ENCODE results near the gene HARS1. TPM values are rescaled to one million over a fixed set of nuclear protein-coding genes. Genes with fewer than 3 reads are reported as not detected.
"Not testable (repeated sequence)": the region's sequence is repeated elsewhere in the genome, so short reads cannot be mapped to it uniquely, and the experiment has no call there.

HARS1 gene
- total RNA-seq, 2 experiments from 2014 or later = 77.3 to 81.5 TPM

GRCh38 chr5:140624886-140625285 is 66.3 kb downstream of the HARS1 start:
- H3K4me3 Mint-ChIP-seq; H3K4me1 Mint-ChIP-seq; DNase-seq; ATAC-seq (ENCODE audit: low read depth); H3K27ac Mint-ChIP-seq; POLR2A ChIA-PET; H3K9me3 Mint-ChIP-seq; H3K36me3 Mint-ChIP-seq: not testable (repeated sequence)
- H3K27me3 Mint-ChIP-seq = peaks cover 32% of the 10 kb centered on the region

Small RNA genes within 50 kb of the gene (microRNA-seq; reads per million reads assigned to microRNA genes)
- gene MIR3655 = not detected

Other genes starting within 250 kb of the HARS1 start
- 10 to 100 TPM; 11.8 to 12.0 TPM for gene EIF4EBP3, start 143.7 kb downstream of the HARS1 start, total RNA-seq
- gene SRA1, start 133.9 kb downstream of the HARS1 start, total RNA-seq = 10 to 100 TPM; 34.4 to 36.9 TPM
- gene APBB3, start 126.8 kb downstream of the HARS1 start, total RNA-seq = 10 to 100 TPM; 41.3 to 47.7 TPM
- gene SLC35A4, start 126.5 kb downstream of the HARS1 start, total RNA-seq = 10 to 100 TPM; 80.8 to 94.0 TPM
- 1 to 10 TPM; 3.5 to 4.1 TPM for gene CD14, start 58.2 kb downstream of the HARS1 start, total RNA-seq
- gene TMCO6, start 51.9 kb downstream of the HARS1 start, total RNA-seq = 10 to 100 TPM; 39.2 to 43.7 TPM
- gene NDUFA2, start 43.7 kb downstream of the HARS1 start, total RNA-seq = 10 to 100 TPM; 65.9 to 66.6 TPM
- 100 to 1,000 TPM; 135 to 140 TPM for gene IK, start 43.5 kb downstream of the HARS1 start, total RNA-seq
- 10 to 100 TPM; 41.8 to 45.4 TPM for gene WDR55, start 26.5 kb downstream of the HARS1 start, total RNA-seq
- 1 to 10 TPM; 3.1 to 3.4 TPM for gene DND1, start 17.8 kb downstream of the HARS1 start, total RNA-seq
- gene HARS2, start 85 bp upstream of the HARS1 start, total RNA-seq = 10 to 100 TPM; 38.7 to 41.7 TPM
- 10 to 100 TPM; 54.7 to 57.8 TPM for gene ZMAT2, start 9.1 kb upstream of the HARS1 start, total RNA-seq
- not detected for gene PCDHA1, start 94.8 kb upstream of the HARS1 start, total RNA-seq
- gene PCDHA2, start 103.5 kb upstream of the HARS1 start, total RNA-seq = not detected
- gene PCDHA3, start 109.7 kb upstream of the HARS1 start, total RNA-seq = not detected
- not detected for gene PCDHA4, start 115.7 kb upstream of the HARS1 start, total RNA-seq
- not detected for gene PCDHA5, start 130.2 kb upstream of the HARS1 start, total RNA-seq
- gene PCDHA6, start 136.6 kb upstream of the HARS1 start, total RNA-seq = not detected
- not detected for gene PCDHA7, start 142.9 kb upstream of the HARS1 start, total RNA-seq
- not detected for gene PCDHA8, start 149.8 kb upstream of the HARS1 start, total RNA-seq
- not detected for gene PCDHA9, start 157.0 kb upstream of the HARS1 start, total RNA-seq
- gene PCDHA10, start 164.5 kb upstream of the HARS1 start, total RNA-seq = not detected
- not detected for gene PCDHA11, start 177.6 kb upstream of the HARS1 start, total RNA-seq
- gene PCDHA12, start 183.9 kb upstream of the HARS1 start, total RNA-seq = not detected
- gene PCDHA13, start 190.8 kb upstream of the HARS1 start, total RNA-seq = not detected
- gene PCDHAC1, start 234.9 kb upstream of the HARS1 start, total RNA-seq = not detected